ENCODE results near the gene WDPCP. TPM values are rescaled to one million over a fixed set of nuclear protein-coding genes. Genes with fewer than 3 reads are reported as not detected.

The WDPCP gene
- total RNA-seq, 2 donors from 2014 or later, result 8.4 to 12.6 TPM

DNA sequence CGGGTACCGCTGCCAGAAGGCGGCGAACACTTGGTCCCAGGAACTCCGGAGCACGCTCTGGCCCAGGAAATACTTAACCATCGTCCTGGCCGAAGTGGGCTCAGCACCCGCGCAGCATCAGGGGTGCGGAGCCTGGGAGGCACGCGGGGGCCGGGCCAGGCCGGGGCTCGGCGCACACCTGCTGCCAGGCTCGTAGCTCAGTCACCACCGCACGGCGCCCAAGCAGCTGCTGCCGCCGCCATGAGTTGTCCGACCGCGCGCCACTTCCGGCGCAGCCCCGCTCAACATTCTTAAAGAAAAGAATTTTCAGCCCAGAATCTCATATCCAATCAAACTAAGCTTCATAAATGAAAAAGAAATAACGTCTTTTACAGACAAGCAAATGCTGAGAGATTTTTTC is 34.5 kb upstream of the WDPCP start:
- H3K36me3 ChIP-seq, result no peaks in the 10 kb centered on the region
- no peaks in the 10 kb centered on the region for H3K4me1 ChIP-seq (replicated peaks)
- WGBS, result 96% methylated on average over 29 of the region's 31 CpGs
- TF ChIP-seq POLR2A (IDR thresholded peaks at IDR 0.05) (no peak), POLR2AphosphoS5 (IDR thresholded peaks at IDR 0.05) (no peak), CTCF (IDR thresholded peaks at IDR 0.05) (no peak)
- H3K27ac ChIP-seq, result no peak overlapping the region
- H3K4me3 ChIP-seq, result no peak overlapping the region
- intact Hi-C loops (cut with DNase I), result no loop called here
- H3K27me3 ChIP-seq (replicated peaks; ENCODE audit: insufficient read depth), result no peaks in the 10 kb centered on the region
- H3K9me3 ChIP-seq, result no peaks in the 10 kb centered on the region
- no peak for DNase-seq (ENCODE audit: low spot score)

DNA sequence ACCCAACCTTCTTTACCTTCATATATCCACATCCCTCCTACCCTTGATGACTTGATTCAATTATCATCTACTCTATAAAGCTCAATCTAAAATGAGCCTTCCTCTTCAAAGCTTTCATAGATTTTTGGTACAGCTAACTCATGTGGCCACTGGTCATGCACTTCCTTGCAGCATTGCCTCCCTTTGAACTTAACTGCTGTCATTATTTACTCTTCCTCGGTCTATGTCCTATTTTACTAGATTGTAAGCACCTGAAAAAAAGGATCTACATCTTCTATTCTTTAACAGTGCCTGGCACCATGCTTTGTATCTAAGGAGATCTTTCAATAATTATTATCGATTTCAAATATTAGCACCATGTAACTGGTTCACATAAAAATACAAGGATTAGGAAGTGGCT is 31.1 kb upstream of the WDPCP start:
- Histone ChIP-seq H3K4me1 (replicated peaks) (no peaks in the 10 kb centered on the region), H3K4me3 (no peak overlapping the region), H3K27me3 (replicated peaks; ENCODE audit: insufficient read depth) (no peaks in the 10 kb centered on the region), H3K36me3 (no peaks in the 10 kb centered on the region), H3K9me3 (no peaks in the 10 kb centered on the region), H3K27ac (no peak overlapping the region)
- TF ChIP-seq POLR2AphosphoS5 (IDR thresholded peaks at IDR 0.05), result no peak
- no peak for TF ChIP-seq POLR2A (IDR thresholded peaks at IDR 0.05)
- TF ChIP-seq CTCF (IDR thresholded peaks at IDR 0.05), result no peak
- 72% methylated on average over 2 of the region's 2 CpGs for WGBS
- intact Hi-C loops (cut with DNase I), result no loop called here
- no peak for DNase-seq (ENCODE audit: low spot score)

DNA sequence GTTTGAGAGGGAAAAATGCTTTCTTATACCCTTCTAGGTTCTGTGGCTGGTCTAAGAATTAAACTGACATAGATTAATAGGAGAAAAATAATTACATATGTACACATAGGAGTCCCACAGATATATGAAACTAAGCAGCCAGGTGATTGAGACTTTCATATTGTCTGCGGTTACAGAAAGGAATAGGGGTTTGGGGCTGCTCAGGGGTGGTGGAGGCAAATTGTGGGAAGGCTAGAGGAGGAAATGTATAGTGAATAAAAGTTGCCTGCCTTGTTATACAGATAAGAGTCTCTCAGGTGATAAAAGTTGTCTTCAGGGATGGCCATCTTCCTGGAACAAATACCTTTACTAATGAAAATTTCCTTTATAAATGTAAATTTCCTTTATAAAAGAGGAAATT is 29.1 kb upstream of the WDPCP start:
- H3K27ac ChIP-seq, result no peak overlapping the region
- no peaks in the 10 kb centered on the region for H3K4me1 ChIP-seq (replicated peaks)
- intact Hi-C loops (cut with DNase I), result no loop called here
- no peak for DNase-seq (ENCODE audit: low spot score)
- no peaks in the 10 kb centered on the region for H3K27me3 ChIP-seq (replicated peaks; ENCODE audit: insufficient read depth)
- H3K9me3 ChIP-seq, result no peaks in the 10 kb centered on the region
- no peak overlapping the region for H3K4me3 ChIP-seq
- 64% methylated on average over 1 of the region's 1 CpG for WGBS
- no peaks in the 10 kb centered on the region for H3K36me3 ChIP-seq
- TF ChIP-seq CTCF (IDR thresholded peaks at IDR 0.05), result no peak
- TF ChIP-seq POLR2AphosphoS5 (IDR thresholded peaks at IDR 0.05), result no peak
- TF ChIP-seq POLR2A (IDR thresholded peaks at IDR 0.05), result no peak

GRCh38 chr2:63614983-63615945 is 27.0 kb upstream of the WDPCP start:
- Histone ChIP-seq H3K36me3 (no peaks in the 10 kb centered on the region), H3K4me1 (replicated peaks) (no peaks in the 10 kb centered on the region), H3K27me3 (replicated peaks; ENCODE audit: insufficient read depth) (no peaks in the 10 kb centered on the region), H3K27ac (peak overlapping the region in 1 of 2 donors; percentile 64), H3K4me3 (no peak overlapping the region), H3K9me3 (no peaks in the 10 kb centered on the region)
- no peak for TF ChIP-seq CTCF (IDR thresholded peaks at IDR 0.05)
- TF ChIP-seq POLR2AphosphoS5 (IDR thresholded peaks at IDR 0.05), result peak; percentile 71
- intact Hi-C loops (cut with DNase I), result no loop called here
- DNase-seq (ENCODE audit: low spot score), result peak; percentile 34
- WGBS, result 40% methylated on average over 9 of the region's 9 CpGs
